ENCODE results near the gene INPP5A. TPM values are rescaled to one million over a fixed set of nuclear protein-coding genes. Genes with fewer than 3 reads are reported as not detected.

INPP5A gene
- total RNA-seq, 1 experiment from 2014 or later = 22.6 TPM

DNA sequence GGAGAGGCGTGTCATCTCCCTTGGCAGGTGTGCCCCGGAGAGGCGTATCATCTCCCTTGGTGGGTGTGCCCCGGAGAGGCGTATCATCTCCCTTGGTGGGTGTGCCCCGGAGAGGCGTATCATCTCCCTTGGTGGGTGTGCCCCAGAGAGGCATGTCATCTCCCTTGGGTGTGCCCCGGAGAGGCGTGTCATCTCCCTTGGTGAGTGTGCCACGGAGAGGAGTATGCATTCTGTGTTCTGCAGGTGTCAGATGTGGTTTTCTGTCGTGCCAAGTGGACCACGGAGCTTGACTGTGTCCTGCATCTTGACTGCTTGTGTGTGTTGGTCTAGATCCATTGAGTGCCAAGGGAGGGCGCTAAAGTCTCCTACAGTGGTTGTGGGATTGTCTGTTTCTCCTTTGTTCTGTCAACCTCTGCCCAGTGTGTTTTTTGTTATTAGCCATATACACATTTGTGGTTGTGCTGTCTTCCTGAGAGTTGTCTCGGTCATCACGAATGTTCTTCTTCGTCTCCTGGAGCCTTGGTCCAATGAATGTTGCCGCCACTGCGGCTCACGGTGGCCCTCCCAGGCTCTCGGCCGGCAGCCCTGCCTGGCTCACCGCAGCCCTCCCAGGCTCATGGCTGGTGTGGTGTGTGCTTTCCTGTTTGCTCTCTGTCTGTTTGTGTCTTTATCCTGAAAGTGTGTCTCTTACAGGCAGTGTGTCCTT lies 96.8 kb downstream of the INPP5A start:
- H3K27me3 ChIP-seq (ENCODE audit: low read length) = no peaks in the 10 kb centered on the region
- H3K9me3 ChIP-seq (ENCODE audit: low read length) = no peaks in the 10 kb centered on the region
- ATAC-seq (peak; percentile 44), DNase-seq (peak; percentile 13)
- no peaks in the 10 kb centered on the region for H4K20me1 ChIP-seq (ENCODE audit: low read length)
- H3F3A ChIP-seq (ENCODE audit: low read length, unreplicated experiment) = no peaks in the 10 kb centered on the region
- ChIA-PET CTCF (interaction anchor here (0.7 kb wide), 1 partner anchor 116 kb away, joined by 3 read pairs; no protein-coding TSS in a partner anchor), POLR2A (ENCODE audit: unreplicated experiment) (no interaction called here)
- H3K4me1 ChIP-seq (ENCODE audit: insufficient read depth, low read length) = peaks cover 7% of the 10 kb centered on the region
- no peak overlapping the region for H3K27ac ChIP-seq (ENCODE audit: low read length)
- H3K9me2 ChIP-seq (replicated peaks; ENCODE audit: low read length) = no peaks in the 10 kb centered on the region
- no peak overlapping the region for H3K4me3 ChIP-seq (ENCODE audit: low read length)
- H2AFZ ChIP-seq (ENCODE audit: low read length) = no peak overlapping the region
- TF ChIP-seq EZH2phosphoT487 (IDR thresholded peaks at IDR 0.05; ENCODE audit: borderline replicate concordance, low read length) (no peak), EZH2 (IDR thresholded peaks at IDR 0.05; ENCODE audit: low read length, unreplicated experiment) (no peak)
- TF ChIP-seq, protein P1, sequence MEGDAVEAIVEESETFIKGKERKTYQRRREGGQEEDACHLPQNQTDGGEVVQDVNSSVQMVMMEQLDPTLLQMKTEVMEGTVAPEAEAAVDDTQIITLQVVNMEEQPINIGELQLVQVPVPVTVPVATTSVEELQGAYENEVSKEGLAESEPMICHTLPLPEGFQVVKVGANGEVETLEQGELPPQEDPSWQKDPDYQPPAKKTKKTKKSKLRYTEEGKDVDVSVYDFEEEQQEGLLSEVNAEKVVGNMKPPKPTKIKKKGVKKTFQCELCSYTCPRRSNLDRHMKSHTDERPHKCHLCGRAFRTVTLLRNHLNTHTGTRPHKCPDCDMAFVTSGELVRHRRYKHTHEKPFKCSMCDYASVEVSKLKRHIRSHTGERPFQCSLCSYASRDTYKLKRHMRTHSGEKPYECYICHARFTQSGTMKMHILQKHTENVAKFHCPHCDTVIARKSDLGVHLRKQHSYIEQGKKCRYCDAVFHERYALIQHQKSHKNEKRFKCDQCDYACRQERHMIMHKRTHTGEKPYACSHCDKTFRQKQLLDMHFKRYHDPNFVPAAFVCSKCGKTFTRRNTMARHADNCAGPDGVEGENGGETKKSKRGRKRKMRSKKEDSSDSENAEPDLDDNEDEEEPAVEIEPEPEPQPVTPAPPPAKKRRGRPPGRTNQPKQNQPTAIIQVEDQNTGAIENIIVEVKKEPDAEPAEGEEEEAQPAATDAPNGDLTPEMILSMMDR (conservative IDR thresholded peaks at IDR 0.05; ENCODE audit: low read depth, low read length) = 0 out of 2 replicates have a peak, but pooled peaks have one; percentile 40
- no peak overlapping the region for H3K9ac ChIP-seq (ENCODE audit: low read length)
- intact Hi-C loops (cut with micrococcal nuclease) = loop anchor here (1.0 kb wide), 1 partner anchor 94 kb away; no protein-coding TSS in a partner anchor
- no TSS peak for BruUV-seq (replicated peaks)
- H3K36me3 ChIP-seq (ENCODE audit: low read depth, low read length) = no peaks in the 10 kb centered on the region
- H3K4me2 ChIP-seq (ENCODE audit: low read length) = no peak overlapping the region
- peaks cover 9% of the 10 kb centered on the region for H3K79me2 ChIP-seq (ENCODE audit: low read length)

DNA sequence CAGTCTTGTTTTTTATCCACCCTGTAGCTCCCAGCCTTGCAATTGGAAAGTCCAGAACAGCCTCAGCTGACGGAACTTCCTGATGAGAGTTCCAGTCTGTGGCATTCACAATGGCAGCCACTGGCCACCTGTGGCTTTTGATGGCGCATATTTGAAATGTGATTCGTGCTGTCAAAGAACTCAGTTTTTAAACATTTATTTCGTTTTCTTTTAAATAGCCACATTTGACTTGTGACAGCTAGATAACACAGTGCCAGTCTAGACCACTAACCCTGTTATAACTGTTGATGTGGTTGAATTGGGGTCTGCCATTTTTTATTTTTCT lies 97.3 kb downstream of the INPP5A start:
- Histone ChIP-seq H3K9me2 (replicated peaks; ENCODE audit: low read length) (no peaks in the 10 kb centered on the region), H3K36me3 (ENCODE audit: low read depth, low read length) (no peaks in the 10 kb centered on the region), H3K9me3 (ENCODE audit: low read length) (no peaks in the 10 kb centered on the region), H3K27ac (ENCODE audit: low read length) (no peak overlapping the region), H3K4me3 (ENCODE audit: low read length) (no peak overlapping the region), H3F3A (ENCODE audit: low read length, unreplicated experiment) (no peaks in the 10 kb centered on the region), H3K4me1 (ENCODE audit: insufficient read depth, low read length) (peaks cover 7% of the 10 kb centered on the region), H4K20me1 (ENCODE audit: low read length) (no peaks in the 10 kb centered on the region), H3K27me3 (ENCODE audit: low read length) (no peaks in the 10 kb centered on the region), H3K4me2 (ENCODE audit: low read length) (no peak overlapping the region), H3K9ac (ENCODE audit: low read length) (no peak overlapping the region), H3K79me2 (ENCODE audit: low read length) (peaks cover 14% of the 10 kb centered on the region), H2AFZ (ENCODE audit: low read length) (no peak overlapping the region)
- ATAC-seq (no peak), DNase-seq (no peak)
- POLR2A ChIA-PET (ENCODE audit: unreplicated experiment) = no interaction called here
- intact Hi-C loops (cut with micrococcal nuclease) = loop anchor here (1.0 kb wide), 1 partner anchor 95 kb away; no protein-coding TSS in a partner anchor
- CTCF ChIA-PET = no interaction called here
- no TSS peak for BruUV-seq (replicated peaks)
- TF ChIP-seq EZH2phosphoT487 (IDR thresholded peaks at IDR 0.05; ENCODE audit: borderline replicate concordance, low read length) = no peak
- TF ChIP-seq, protein P1 (conservative IDR thresholded peaks at IDR 0.05; ENCODE audit: low read depth, low read length) = no peak
- no peak for TF ChIP-seq EZH2 (IDR thresholded peaks at IDR 0.05; ENCODE audit: low read length, unreplicated experiment)

DNA sequence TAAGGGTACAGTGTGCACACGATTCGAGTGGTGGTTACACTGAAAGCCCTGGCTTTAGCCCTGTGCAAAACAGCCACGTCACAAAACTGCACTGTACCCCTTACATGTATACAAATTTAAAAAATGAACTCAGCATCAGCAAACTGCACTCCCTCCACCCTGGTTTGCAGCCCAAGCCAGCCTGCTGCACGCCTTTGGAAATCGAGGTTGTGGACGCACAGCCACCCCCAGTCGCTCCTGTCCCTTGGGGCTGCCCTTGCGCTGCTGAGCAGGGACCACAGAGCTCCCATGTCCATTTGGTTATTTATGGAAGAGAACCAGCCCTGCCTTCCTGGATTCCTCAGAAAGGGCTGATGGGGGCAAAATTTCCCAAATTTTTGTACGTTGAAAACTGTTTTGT lies 98.8 kb downstream of the INPP5A start:
- no peak overlapping the region for H2AFZ ChIP-seq (ENCODE audit: low read length)
- H3K9me3 ChIP-seq (ENCODE audit: low read length) = no peaks in the 10 kb centered on the region
- peaks cover 7% of the 10 kb centered on the region for H3K4me1 ChIP-seq (ENCODE audit: insufficient read depth, low read length)
- H3K27me3 ChIP-seq (ENCODE audit: low read length) = no peaks in the 10 kb centered on the region
- BruUV-seq (replicated peaks) = no TSS peak
- no peaks in the 10 kb centered on the region for H3K36me3 ChIP-seq (ENCODE audit: low read depth, low read length)
- DNase-seq (no peak), ATAC-seq (no peak)
- intact Hi-C loops (cut with micrococcal nuclease) = loop anchor here (2.0 kb wide), 1 partner anchor 64 kb away; no protein-coding TSS in a partner anchor
- no peak overlapping the region for H3K9ac ChIP-seq (ENCODE audit: low read length)
- TF ChIP-seq, protein P1 (conservative IDR thresholded peaks at IDR 0.05; ENCODE audit: low read depth, low read length) = no peak
- TF ChIP-seq EZH2phosphoT487 (IDR thresholded peaks at IDR 0.05; ENCODE audit: borderline replicate concordance, low read length) = no peak
- TF ChIP-seq EZH2 (IDR thresholded peaks at IDR 0.05; ENCODE audit: low read length, unreplicated experiment) = no peak
- CTCF ChIA-PET = no interaction called here
- H3F3A ChIP-seq (ENCODE audit: low read length, unreplicated experiment) = no peaks in the 10 kb centered on the region
- no peak overlapping the region for H3K4me2 ChIP-seq (ENCODE audit: low read length)
- no peak overlapping the region for H3K27ac ChIP-seq (ENCODE audit: low read length)
- POLR2A ChIA-PET (ENCODE audit: unreplicated experiment) = no interaction called here
- H3K4me3 ChIP-seq (ENCODE audit: low read length) = no peak overlapping the region
- no peaks in the 10 kb centered on the region for H4K20me1 ChIP-seq (ENCODE audit: low read length)
- H3K79me2 ChIP-seq (ENCODE audit: low read length) = peaks cover 17% of the 10 kb centered on the region
- no peaks in the 10 kb centered on the region for H3K9me2 ChIP-seq (replicated peaks; ENCODE audit: low read length)

All from PC-3 (cell line).